Measurements from ENCODE around the gene ABLIM2. TPM values are rescaled to one million over a fixed set of nuclear protein-coding genes. Genes with fewer than 3 reads are reported as not detected.

ABLIM2 gene
- total RNA-seq, 3 donors from 2014 or later (not counting 1 experiment from before 2014, with no cell fraction given), result 0.71 to 2.8 (median 1.3) TPM

GRCh38 chr4:8095956-8096689, 62.5 kb downstream of the ABLIM2 start:
- DNase-seq, result no peak
- no peak for ATAC-seq
- H3K4me1 Mint-ChIP-seq, result no peaks in the 10 kb centered on the region
- Histone ChIP-seq H3K27me3 (ENCODE audit: control insufficient read depth, insufficient read depth, low read length) (no peaks in the 10 kb centered on the region), H3K4me1 (ENCODE audit: control insufficient read depth, insufficient read depth, low read length) (no peaks in the 10 kb centered on the region), H3K27ac (ENCODE audit: low read length) (no peak overlapping the region), H3K36me3 (ENCODE audit: control insufficient read depth, insufficient read depth, low read length) (no peaks in the 10 kb centered on the region), H3K4me3 (ENCODE audit: low read length) (no peak overlapping the region), H3K9me3 (ENCODE audit: control insufficient read depth, insufficient read depth, low read length) (peaks cover 5% of the 10 kb centered on the region)
- no peaks in the 10 kb centered on the region for H3K27me3 Mint-ChIP-seq (ENCODE audit: low read depth in 2 of 2)
- H3K36me3 Mint-ChIP-seq, result peaks cover 9% of the 10 kb centered on the region
- intact Hi-C loops (cut with micrococcal nuclease), result no loop called here
- WGBS (ENCODE audit: insufficient coverage), result 64% methylated on average over 21 of the region's 21 CpGs
- no peak overlapping the region for H3K27ac Mint-ChIP-seq
- H3K4me3 Mint-ChIP-seq, result no peak overlapping the region
- H3K9me3 Mint-ChIP-seq, result peaks cover 0 to 12% of the 10 kb centered on the region in 2 donors
- TF ChIP-seq, protein P1, sequence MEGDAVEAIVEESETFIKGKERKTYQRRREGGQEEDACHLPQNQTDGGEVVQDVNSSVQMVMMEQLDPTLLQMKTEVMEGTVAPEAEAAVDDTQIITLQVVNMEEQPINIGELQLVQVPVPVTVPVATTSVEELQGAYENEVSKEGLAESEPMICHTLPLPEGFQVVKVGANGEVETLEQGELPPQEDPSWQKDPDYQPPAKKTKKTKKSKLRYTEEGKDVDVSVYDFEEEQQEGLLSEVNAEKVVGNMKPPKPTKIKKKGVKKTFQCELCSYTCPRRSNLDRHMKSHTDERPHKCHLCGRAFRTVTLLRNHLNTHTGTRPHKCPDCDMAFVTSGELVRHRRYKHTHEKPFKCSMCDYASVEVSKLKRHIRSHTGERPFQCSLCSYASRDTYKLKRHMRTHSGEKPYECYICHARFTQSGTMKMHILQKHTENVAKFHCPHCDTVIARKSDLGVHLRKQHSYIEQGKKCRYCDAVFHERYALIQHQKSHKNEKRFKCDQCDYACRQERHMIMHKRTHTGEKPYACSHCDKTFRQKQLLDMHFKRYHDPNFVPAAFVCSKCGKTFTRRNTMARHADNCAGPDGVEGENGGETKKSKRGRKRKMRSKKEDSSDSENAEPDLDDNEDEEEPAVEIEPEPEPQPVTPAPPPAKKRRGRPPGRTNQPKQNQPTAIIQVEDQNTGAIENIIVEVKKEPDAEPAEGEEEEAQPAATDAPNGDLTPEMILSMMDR (IDR thresholded peaks at IDR 0.05), result no peak

GRCh38 chr4:8093587-8094274, 64.9 kb downstream of the ABLIM2 start:
- Histone ChIP-seq H3K27ac (ENCODE audit: low read length) (no peak overlapping the region), H3K9me3 (ENCODE audit: control insufficient read depth, insufficient read depth, low read length) (peaks cover 5% of the 10 kb centered on the region), H3K4me3 (ENCODE audit: low read length) (no peak overlapping the region), H3K27me3 (ENCODE audit: control insufficient read depth, insufficient read depth, low read length) (no peaks in the 10 kb centered on the region), H3K36me3 (ENCODE audit: control insufficient read depth, insufficient read depth, low read length) (no peaks in the 10 kb centered on the region), H3K4me1 (ENCODE audit: control insufficient read depth, insufficient read depth, low read length) (no peaks in the 10 kb centered on the region)
- Mint-ChIP-seq H3K4me3 (no peak overlapping the region), H3K4me1 (no peaks in the 10 kb centered on the region), H3K9me3 (peaks cover 0 to 12% of the 10 kb centered on the region in 2 donors), H3K27ac (no peak overlapping the region), H3K27me3 (ENCODE audit: low read depth in 2 of 2) (no peaks in the 10 kb centered on the region), H3K36me3 (peaks cover 9% of the 10 kb centered on the region)
- 83% methylated on average over 2 of the region's 2 CpGs for WGBS (ENCODE audit: insufficient coverage)
- ATAC-seq (no peak), DNase-seq (no peak)
- TF ChIP-seq, protein P1 (IDR thresholded peaks at IDR 0.05), result no peak
- intact Hi-C loops (cut with micrococcal nuclease), result no loop called here

GRCh38 chr4:8092282-8092681, 66.3 kb downstream of the ABLIM2 start:
- Mint-ChIP-seq H3K27me3 (ENCODE audit: low read depth in 2 of 2) (no peaks in the 10 kb centered on the region), H3K4me3 (no peak overlapping the region), H3K27ac (no peak overlapping the region), H3K36me3 (peaks cover 9% of the 10 kb centered on the region), H3K9me3 (peaks cover 0 to 12% of the 10 kb centered on the region in 2 donors), H3K4me1 (no peaks in the 10 kb centered on the region)
- no peaks in the 10 kb centered on the region for H3K27me3 ChIP-seq (ENCODE audit: control insufficient read depth, insufficient read depth, low read length)
- no peak overlapping the region for H3K4me3 ChIP-seq (ENCODE audit: low read length)
- no peaks in the 10 kb centered on the region for H3K4me1 ChIP-seq (ENCODE audit: control insufficient read depth, insufficient read depth, low read length)
- DNase-seq (no peak), ATAC-seq (no peak)
- TF ChIP-seq, protein P1 (IDR thresholded peaks at IDR 0.05), result no peak
- 100% methylated on average over 1 of the region's 2 CpGs for WGBS (ENCODE audit: insufficient coverage)
- no peaks in the 10 kb centered on the region for H3K36me3 ChIP-seq (ENCODE audit: control insufficient read depth, insufficient read depth, low read length)
- peaks cover 5% of the 10 kb centered on the region for H3K9me3 ChIP-seq (ENCODE audit: control insufficient read depth, insufficient read depth, low read length)
- intact Hi-C loops (cut with micrococcal nuclease), result no loop called here
- no peak overlapping the region for H3K27ac ChIP-seq (ENCODE audit: low read length)
